ENCODE measurements around the gene NLGN1.

Gene NLGN1

DNA sequence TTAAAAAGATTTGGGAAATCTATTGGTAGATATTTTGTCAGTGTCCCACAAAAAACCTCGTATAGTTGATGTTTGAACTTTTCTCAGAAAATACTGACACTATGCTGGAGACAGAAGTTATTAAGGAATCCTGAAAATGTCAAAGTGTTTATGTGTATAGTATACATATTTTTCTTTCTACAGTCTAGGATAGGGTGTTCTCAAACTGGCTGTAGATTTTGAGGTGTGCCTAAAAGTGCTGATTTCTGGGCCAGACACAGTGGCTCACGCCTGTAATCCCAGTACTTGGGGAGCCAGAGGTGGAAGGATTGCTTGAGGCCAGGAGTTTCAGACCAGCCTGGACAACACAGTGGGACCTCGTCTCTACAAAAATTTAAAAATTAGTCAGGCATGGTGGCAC is 322.0 kb downstream of the NLGN1 start:
- TF ChIP-seq ZFX (IDR thresholded peaks at IDR 0.05; ENCODE audit: borderline replicate concordance) (no peak), CTCF (IDR thresholded peaks at IDR 0.05) (no peak)

GRCh38 chr3:173725507-173725906 is 328.0 kb downstream of the NLGN1 start:
- TF ChIP-seq CTCF (IDR thresholded peaks at IDR 0.05) (no peak), ZFX (IDR thresholded peaks at IDR 0.05; ENCODE audit: borderline replicate concordance) (no peak)
- H3K27ac ChIP-seq = no peak overlapping the region

More for the DNA sequence above, 322.0 kb downstream of the NLGN1 start:
- H3K27ac ChIP-seq = no peak overlapping the region

DNA sequence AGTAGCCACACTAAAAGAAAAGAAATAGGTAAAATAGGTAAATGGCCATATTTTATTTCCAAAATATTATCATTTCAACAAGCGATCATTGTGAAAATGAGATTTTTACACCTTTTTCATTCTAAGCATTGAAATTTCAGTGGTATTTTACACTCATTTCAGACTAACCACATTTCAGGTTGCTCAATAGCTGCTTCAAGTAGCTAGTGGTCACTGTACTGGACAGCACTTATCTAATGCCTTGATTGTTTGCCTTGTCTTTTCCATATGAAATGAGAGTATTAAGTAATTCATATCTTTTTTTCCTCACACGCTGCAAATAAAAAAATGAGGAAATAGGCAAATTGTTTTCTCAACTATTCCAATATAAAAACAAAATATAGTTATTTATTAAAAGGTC is 332.8 kb downstream of the NLGN1 start:
- TF ChIP-seq ZFX (IDR thresholded peaks at IDR 0.05; ENCODE audit: borderline replicate concordance) (no peak), CTCF (IDR thresholded peaks at IDR 0.05) (no peak)
- no peak overlapping the region for H3K27ac ChIP-seq

GRCh38 chr3:173732237-173732636 is 334.7 kb downstream of the NLGN1 start:
- TF ChIP-seq CTCF (IDR thresholded peaks at IDR 0.05) = no peak
- H3K27ac ChIP-seq = no peak overlapping the region

DNA sequence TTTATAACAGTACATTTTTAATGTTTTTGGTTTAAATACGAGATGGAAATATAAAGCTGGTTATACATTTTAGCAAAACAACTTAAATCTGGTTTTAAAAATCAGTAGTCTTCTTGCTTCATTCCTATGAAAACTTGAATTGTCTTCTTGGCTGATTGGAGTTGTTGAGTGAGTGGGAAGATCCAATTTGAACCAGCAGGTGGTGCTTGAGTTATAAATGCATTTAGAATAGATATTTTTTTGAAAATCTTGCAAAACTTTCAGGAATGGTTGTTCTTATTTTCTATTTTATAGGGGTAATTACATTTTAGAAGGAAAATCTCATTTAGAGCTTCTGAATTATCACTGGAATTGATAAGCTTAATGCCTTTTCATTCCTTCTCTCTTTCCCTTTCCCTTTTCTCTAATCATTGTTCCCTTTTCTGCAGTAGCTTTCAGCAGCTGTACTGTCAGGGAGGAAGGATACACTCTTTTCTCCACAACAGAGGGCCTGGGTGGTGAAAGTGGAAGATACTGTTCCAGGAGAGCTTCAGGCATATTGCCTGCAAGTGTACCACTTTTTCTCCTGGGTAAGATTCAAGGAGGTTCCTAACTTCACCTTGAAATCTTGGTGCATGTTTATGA is 335.6 kb downstream of the NLGN1 start:
- no peak for TF ChIP-seq ZFX (IDR thresholded peaks at IDR 0.05; ENCODE audit: borderline replicate concordance)
- peak; percentile 69 for TF ChIP-seq CTCF (IDR thresholded peaks at IDR 0.05)
- no peak overlapping the region for H3K27ac ChIP-seq

- TF ChIP-seq CTCF (IDR thresholded peaks at IDR 0.05) (no peak), ZFX (IDR thresholded peaks at IDR 0.05; ENCODE audit: borderline replicate concordance) (no peak)
Measured at GRCh38 chr3:173734473-173734872, 336.9 kb downstream of the NLGN1 start.

DNA sequence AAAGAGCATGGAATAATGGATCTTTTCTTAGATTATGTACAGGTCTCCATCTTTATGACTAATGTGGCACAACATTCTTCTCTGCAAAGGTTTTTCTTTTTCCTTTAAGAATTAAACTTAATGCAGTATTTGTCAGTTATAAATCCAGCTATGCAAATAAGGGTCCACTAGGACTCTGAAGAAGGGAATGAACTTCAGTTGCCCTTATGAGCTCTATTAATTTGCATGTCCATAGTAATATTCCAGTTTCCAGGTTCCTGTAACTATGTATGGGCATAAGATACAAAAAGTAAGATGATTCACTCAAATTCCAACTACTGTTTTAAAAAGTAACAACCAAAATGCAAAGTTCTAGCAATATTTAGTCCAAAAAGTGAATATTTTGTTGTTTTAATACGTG is 337.4 kb downstream of the NLGN1 start:
- TF ChIP-seq CTCF (IDR thresholded peaks at IDR 0.05) (no peak), ZFX (IDR thresholded peaks at IDR 0.05; ENCODE audit: borderline replicate concordance) (no peak)
- H3K27ac ChIP-seq = no peak overlapping the region

More at GRCh38 chr3:173734473-173734872, 336.9 kb downstream of the NLGN1 start:
- H3K27ac ChIP-seq = no peak overlapping the region
